MM.1S (cell line): ENCODE data around the gene TOP3A.

Source experiments
- DNase-seq: peaks from one replicate; pipeline ENCODE4 v3.0.0-alpha.2; 2015
- H2AFZ ChIP-seq: fragments of 300-600 bp; sonication (generic); 2 replicates; pipeline ENCODE4 v1.6.0; 2016; ENCODE audit warnings: antibody characterized with exemption, low read length
- H3F3A ChIP-seq: fragments of 300-600 bp; sonication (generic); 2 replicates; pipeline ENCODE4 v1.6.1; 2016; ENCODE audit warnings: mild to moderate bottlenecking, antibody characterized with exemption, low read length, moderate library complexity, mixed read lengths; ENCODE audit not compliant: insufficient read depth
- H3K27ac ChIP-seq: fragments of 300-600 bp; sonication (generic); 2 replicates; pipeline ENCODE4 v1.5.1; 2016; ENCODE audit warnings: mild to moderate bottlenecking, low read length
- H3K27me3 ChIP-seq: fragments of 300-600 bp; sonication (generic); replicated peaks from 2 replicates; pipeline ENCODE4 v1.6.0; 2016; ENCODE audit warnings: low read length; ENCODE audit not compliant: insufficient read depth
- H3K36me3 ChIP-seq: fragments of 300-600 bp; sonication (generic); replicated peaks from 2 replicates; pipeline ENCODE4 v1.6.1; 2016; ENCODE audit warnings: mild to moderate bottlenecking, low read length, mixed read lengths; ENCODE audit not compliant: insufficient read depth
- H3K4me1 ChIP-seq: fragments of 300-600 bp; sonication (generic); 2 replicates; pipeline ENCODE4 v1.6.1; 2016; ENCODE audit warnings: low read length, mixed read lengths
- H3K4me2 ChIP-seq: fragments of 300-600 bp; sonication (generic); 2 replicates; pipeline ENCODE4 v1.6.0; 2016; ENCODE audit warnings: low read depth, low read length
- H3K4me3 ChIP-seq: fragments of 300-600 bp; sonication (generic); 2 replicates; pipeline ENCODE4 v1.5.1; 2016; ENCODE audit warnings: low read length, mixed read lengths
- H3K79me2 ChIP-seq: fragments of 300-600 bp; sonication (generic); 2 replicates; pipeline ENCODE4 v1.6.1; 2016; ENCODE audit warnings: mixed run types, low read length, mixed read lengths
- H3K9ac ChIP-seq: fragments of 300-600 bp; sonication (generic); 2 replicates; pipeline ENCODE4 v1.6.1; 2016; ENCODE audit warnings: low read length, mixed read lengths
- H3K9me2 ChIP-seq: fragments of 300-600 bp; sonication (generic); replicated peaks from 2 replicates; pipeline ENCODE4 v1.6.1; 2016; ENCODE audit warnings: mild to moderate bottlenecking, low read length, mixed read lengths; ENCODE audit not compliant: insufficient read depth
- H3K9me3 ChIP-seq: fragments of 300-600 bp; sonication (generic); replicated peaks from 2 replicates; pipeline ENCODE4 v1.6.1; 2016; ENCODE audit warnings: mild to moderate bottlenecking, low read length, mixed read lengths; ENCODE audit not compliant: insufficient read depth
- H4K20me1 ChIP-seq: fragments of 300-600 bp; sonication (generic); 2 replicates; pipeline ENCODE4 v1.6.1; 2016; ENCODE audit warnings: mild to moderate bottlenecking, low read length, moderate library complexity, mixed read lengths; ENCODE audit not compliant: insufficient read depth
- EZH2 ChIP-seq: fragments of 300-600 bp; sonication (generic); optimal IDR thresholded peaks from 2 replicates; pipeline ENCODE3; 2017; ENCODE audit warnings: low read depth, mild to moderate bottlenecking, antibody characterized with exemption, low read length, mixed read lengths
- EZH2phosphoT487 ChIP-seq: fragments of 300-600 bp; sonication (generic); IDR thresholded peaks from 2 replicates; pipeline ENCODE4 v1.6.1; 2018; ENCODE audit warnings: antibody characterized with exemption, low read length
- TF ChIP-seq, protein P1 (sequence below): fragments of 300-600 bp; sonication (generic); IDR thresholded peaks from 2 replicates; pipeline ENCODE4 v1.5.1; 2016; ENCODE audit warnings: antibody characterized with exemption, low read length, mixed read lengths

The TOP3A gene

DNA sequence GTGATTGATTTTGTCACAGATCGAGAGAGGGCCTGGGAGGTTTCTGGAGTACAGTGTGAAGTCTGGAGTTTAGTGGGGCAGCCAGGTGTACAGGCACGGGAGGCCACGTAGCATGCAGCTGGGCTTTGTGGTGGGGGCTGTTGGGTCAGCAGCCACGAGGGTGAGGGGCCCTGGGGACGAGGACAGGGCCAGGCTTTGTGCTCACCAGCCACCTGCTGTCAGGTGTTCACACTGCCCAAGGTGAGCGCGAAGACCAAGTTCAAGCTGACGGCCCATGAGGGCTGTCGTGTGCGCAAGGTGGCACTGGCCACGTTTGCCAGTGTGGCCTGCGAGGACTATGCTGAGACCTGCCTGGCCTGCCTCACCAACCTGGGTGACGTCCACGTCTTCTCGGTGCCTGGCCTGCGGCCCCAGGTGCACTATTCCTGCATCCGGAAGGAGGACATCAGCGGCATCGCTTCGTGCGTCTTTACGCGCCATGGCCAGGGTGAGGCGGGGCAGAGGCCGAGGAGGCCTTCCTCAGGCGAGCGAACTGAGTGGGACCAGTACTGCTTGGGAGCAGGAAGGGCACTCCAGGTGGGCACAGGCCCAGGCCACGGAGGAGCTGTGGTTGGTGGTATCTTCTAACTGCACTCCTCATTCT is 73.4 kb downstream of the TOP3A start:
- H3K9me3 ChIP-seq, result no peaks in the 10 kb centered on the region
- TF ChIP-seq, protein P1, sequence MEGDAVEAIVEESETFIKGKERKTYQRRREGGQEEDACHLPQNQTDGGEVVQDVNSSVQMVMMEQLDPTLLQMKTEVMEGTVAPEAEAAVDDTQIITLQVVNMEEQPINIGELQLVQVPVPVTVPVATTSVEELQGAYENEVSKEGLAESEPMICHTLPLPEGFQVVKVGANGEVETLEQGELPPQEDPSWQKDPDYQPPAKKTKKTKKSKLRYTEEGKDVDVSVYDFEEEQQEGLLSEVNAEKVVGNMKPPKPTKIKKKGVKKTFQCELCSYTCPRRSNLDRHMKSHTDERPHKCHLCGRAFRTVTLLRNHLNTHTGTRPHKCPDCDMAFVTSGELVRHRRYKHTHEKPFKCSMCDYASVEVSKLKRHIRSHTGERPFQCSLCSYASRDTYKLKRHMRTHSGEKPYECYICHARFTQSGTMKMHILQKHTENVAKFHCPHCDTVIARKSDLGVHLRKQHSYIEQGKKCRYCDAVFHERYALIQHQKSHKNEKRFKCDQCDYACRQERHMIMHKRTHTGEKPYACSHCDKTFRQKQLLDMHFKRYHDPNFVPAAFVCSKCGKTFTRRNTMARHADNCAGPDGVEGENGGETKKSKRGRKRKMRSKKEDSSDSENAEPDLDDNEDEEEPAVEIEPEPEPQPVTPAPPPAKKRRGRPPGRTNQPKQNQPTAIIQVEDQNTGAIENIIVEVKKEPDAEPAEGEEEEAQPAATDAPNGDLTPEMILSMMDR, result no peak
- no peak for TF ChIP-seq EZH2
- no peak for TF ChIP-seq EZH2phosphoT487
- H3K4me2 ChIP-seq, result no peak overlapping the region
- no peak overlapping the region for H2AFZ ChIP-seq
- no peak overlapping the region for H3K9ac ChIP-seq
- no peaks in the 10 kb centered on the region for H3K27me3 ChIP-seq
- no peaks in the 10 kb centered on the region; the same call in 1 of the 2 replicates for H3K36me3 ChIP-seq
- no peaks in the 10 kb centered on the region for H3K79me2 ChIP-seq
- no peaks in the 10 kb centered on the region for H3K9me2 ChIP-seq
- no peaks in the 10 kb centered on the region for H4K20me1 ChIP-seq
- no peak overlapping the region for H3K27ac ChIP-seq
- no peak overlapping the region for H3K4me3 ChIP-seq
- no peaks in the 10 kb centered on the region for H3K4me1 ChIP-seq
- no peak for DNase-seq
- H3F3A ChIP-seq, result no peaks in the 10 kb centered on the region

DNA sequence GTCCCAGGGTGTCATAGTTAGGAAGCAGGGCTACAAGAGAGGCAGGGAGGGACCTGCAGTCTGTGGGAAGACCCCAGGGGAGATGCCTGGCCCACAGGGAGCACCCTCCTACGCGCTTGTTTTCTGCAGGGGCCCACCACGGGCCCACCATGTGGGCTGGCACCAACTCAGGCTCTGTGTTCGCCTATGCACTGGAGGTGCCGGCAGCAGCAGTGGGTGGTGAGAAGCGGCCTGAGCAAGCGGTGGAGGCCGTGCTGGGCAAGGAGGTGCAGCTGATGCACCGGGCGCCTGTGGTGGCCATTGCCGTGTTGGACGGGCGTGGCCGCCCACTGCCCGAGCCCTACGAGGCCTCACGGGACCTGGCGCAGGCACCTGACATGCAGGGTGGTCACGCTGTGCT is 74.3 kb downstream of the TOP3A start:
- H3K4me1 ChIP-seq, result no peaks in the 10 kb centered on the region
- H3K36me3 ChIP-seq, result no peaks in the 10 kb centered on the region
- no peaks in the 10 kb centered on the region for H3K79me2 ChIP-seq
- no peak overlapping the region for H3K4me2 ChIP-seq
- H3K4me3 ChIP-seq, result no peak overlapping the region
- H4K20me1 ChIP-seq, result no peaks in the 10 kb centered on the region
- H3K9me3 ChIP-seq, result no peaks in the 10 kb centered on the region
- no peaks in the 10 kb centered on the region for H3F3A ChIP-seq
- H3K9me2 ChIP-seq, result no peaks in the 10 kb centered on the region
- H3K27me3 ChIP-seq, result no peaks in the 10 kb centered on the region
- no peak overlapping the region for H3K9ac ChIP-seq
- no peak for DNase-seq
- TF ChIP-seq, protein P1, result no peak
- TF ChIP-seq EZH2phosphoT487 (no peak), EZH2 (no peak)
- H3K27ac ChIP-seq, result no peak overlapping the region
- no peak overlapping the region for H2AFZ ChIP-seq

DNA sequence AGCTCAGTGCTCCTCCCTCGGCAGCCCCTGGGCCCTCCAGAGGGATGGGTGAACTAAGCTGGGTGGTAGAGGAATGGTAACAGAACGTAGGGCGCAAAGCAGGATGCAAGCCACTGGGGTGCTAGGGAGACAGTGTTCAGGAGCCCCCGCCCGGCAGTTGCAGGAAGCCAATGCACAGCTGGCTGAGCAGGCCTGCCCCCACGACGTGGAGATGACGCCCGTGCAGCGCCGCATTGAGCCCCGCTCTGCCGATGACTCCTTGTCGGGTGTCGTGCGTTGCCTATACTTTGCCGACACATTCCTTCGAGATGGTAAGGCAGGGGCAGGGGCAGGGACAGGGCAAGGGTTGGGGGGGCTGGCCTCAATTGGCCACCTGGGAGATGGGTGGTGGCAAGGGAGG is 76.5 kb downstream of the TOP3A start:
- no peaks in the 10 kb centered on the region for H3K36me3 ChIP-seq
- H4K20me1 ChIP-seq, result no peaks in the 10 kb centered on the region
- H3K9me3 ChIP-seq, result no peaks in the 10 kb centered on the region
- no peaks in the 10 kb centered on the region for H3F3A ChIP-seq
- DNase-seq, result no peak
- H3K4me3 ChIP-seq, result no peak overlapping the region
- no peaks in the 10 kb centered on the region for H3K9me2 ChIP-seq
- TF ChIP-seq, protein P1, result no peak
- TF ChIP-seq EZH2phosphoT487 (no peak), EZH2 (no peak)
- no peaks in the 10 kb centered on the region for H3K27me3 ChIP-seq
- no peaks in the 10 kb centered on the region for H3K4me1 ChIP-seq
- H3K27ac ChIP-seq, result no peak overlapping the region
- no peak overlapping the region for H2AFZ ChIP-seq
- no peak overlapping the region for H3K4me2 ChIP-seq
- no peaks in the 10 kb centered on the region for H3K79me2 ChIP-seq
- H3K9ac ChIP-seq, result no peak overlapping the region
